ENCODE data around the gene CD274.

GRCh38 chr9:5416953-5417352 is 33.4 kb upstream of the CD274 start:
- TF ChIP-seq ETV6 (CRISPR knock-in tag; IDR thresholded peaks at IDR 0.05), result no peak
- no peak for TF ChIP-seq SMAD3 (CRISPR knock-in tag; IDR thresholded peaks at IDR 0.05; ENCODE audit: borderline replicate concordance)
- TF ChIP-seq ATF2 (CRISPR knock-in tag; IDR thresholded peaks at IDR 0.05; ENCODE audit: borderline replicate concordance, low read depth), result no peak
- TF ChIP-seq NR2C2 (CRISPR knock-in tag; IDR thresholded peaks at IDR 0.05), result no peak
- TF ChIP-seq, protein P1, sequence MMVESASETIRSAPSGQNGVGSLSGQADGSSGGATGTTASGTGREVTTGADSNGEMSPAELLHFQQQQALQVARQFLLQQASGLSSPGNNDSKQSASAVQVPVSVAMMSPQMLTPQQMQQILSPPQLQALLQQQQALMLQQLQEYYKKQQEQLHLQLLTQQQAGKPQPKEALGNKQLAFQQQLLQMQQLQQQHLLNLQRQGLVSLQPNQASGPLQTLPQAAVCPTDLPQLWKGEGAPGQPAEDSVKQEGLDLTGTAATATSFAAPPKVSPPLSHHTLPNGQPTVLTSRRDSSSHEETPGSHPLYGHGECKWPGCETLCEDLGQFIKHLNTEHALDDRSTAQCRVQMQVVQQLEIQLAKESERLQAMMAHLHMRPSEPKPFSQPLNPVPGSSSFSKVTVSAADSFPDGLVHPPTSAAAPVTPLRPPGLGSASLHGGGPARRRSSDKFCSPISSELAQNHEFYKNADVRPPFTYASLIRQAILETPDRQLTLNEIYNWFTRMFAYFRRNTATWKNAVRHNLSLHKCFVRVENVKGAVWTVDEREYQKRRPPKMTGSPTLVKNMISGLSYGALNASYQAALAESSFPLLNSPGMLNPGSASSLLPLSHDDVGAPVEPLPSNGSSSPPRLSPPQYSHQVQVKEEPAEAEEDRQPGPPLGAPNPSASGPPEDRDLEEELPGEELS (CRISPR knock-in tag; IDR thresholded peaks at IDR 0.05), result no peak

Measured in WTC11 (cell line).